OCI-LY3 (cell line): ENCODE results near the gene SLC26A11.

Experiments used
- H2AFZ ChIP-seq: fragments of 200-600, 300-600 bp; shearing (Covaris generic); 2 replicates; pipeline ENCODE4 v1.6.0; 2014; ENCODE audit warnings: antibody characterized with exemption, low read depth, low read length
- H3K27ac ChIP-seq: fragments of 200-600, 300-600 bp; sonication (generic); 2 replicates; pipeline ENCODE4 v1.5.1; 2014; ENCODE audit warnings: mild to moderate bottlenecking, low read length, moderate library complexity, mixed read lengths
- H3K27me3 ChIP-seq: fragments of 200-600, 300-600 bp; sonication (generic); 2 replicates; pipeline ENCODE4 v1.6.1; 2014; ENCODE audit warnings: low read depth, low read length, mixed read lengths
- H3K36me3 ChIP-seq: fragments of 200-600, 300-600 bp; sonication (generic); replicated peaks from 2 replicates; pipeline ENCODE3; 2014; ENCODE audit warnings: low read depth, low read length, mixed read lengths
- H3K4me1 ChIP-seq: fragments of 300-600, 200-600 bp; sonication (generic); 2 replicates; pipeline ENCODE4 v1.6.1; 2014; ENCODE audit warnings: low read length, mixed read lengths
- H3K4me2 ChIP-seq: fragments of 200-600, 300-600 bp; sonication (generic); 2 replicates; pipeline ENCODE4 v1.6.1; 2014; ENCODE audit warnings: low read length, mixed read lengths
- H3K4me3 ChIP-seq: fragments of 300-600, 200-600 bp; sonication (generic); 2 replicates; pipeline ENCODE4 v1.5.1; 2014; ENCODE audit warnings: antibody characterized with exemption, mild to moderate bottlenecking, low read length, moderate library complexity
- H3K79me2 ChIP-seq: fragments of 300-600, 200-600 bp; shearing (Covaris generic); 2 replicates; pipeline ENCODE4 v1.6.1; 2014; ENCODE audit warnings: mild to moderate bottlenecking, low read length, mixed read lengths
- H3K9ac ChIP-seq: fragments of 300-600, 200-600 bp; shearing (Covaris generic); 2 replicates; pipeline ENCODE4 v1.6.0; 2014; ENCODE audit warnings: mild to moderate bottlenecking, low read length, moderate library complexity
- H3K9me3 ChIP-seq: fragments of 200-600, 300-600 bp; shearing (Covaris generic); 2 replicates; pipeline ENCODE4 v1.6.1; 2014; ENCODE audit warnings: low read length, mixed read lengths; ENCODE audit not compliant: insufficient read depth
- H4K20me1 ChIP-seq: fragments of 200-600, 300-600 bp; sonication (generic); 2 replicates; pipeline ENCODE4 v1.6.1; 2016; ENCODE audit warnings: low read length, mixed read lengths; ENCODE audit not compliant: insufficient read depth
- CTCF ChIP-seq: fragments of 200-600, 300-600 bp; sonication (generic); IDR thresholded peaks from 2 replicates; pipeline ENCODE4 v1.5.1; 2014; ENCODE audit warnings: antibody characterized with exemption, low read length, low read depth
- EZH2phosphoT487 ChIP-seq: fragments of 200-600 bp; shearing (Covaris generic); IDR thresholded peaks from 2 replicates; pipeline ENCODE4 v1.6.1; 2018; ENCODE audit warnings: antibody characterized with exemption, mixed run types, low read depth

SLC26A11 gene

GRCh38 chr17:80270104-80270503 is 49.9 kb downstream of the SLC26A11 start:
- peaks cover 78% of the 10 kb centered on the region for H3K36me3 ChIP-seq
- no peaks in the 10 kb centered on the region for H3K27me3 ChIP-seq
- H3K9ac ChIP-seq = no peak overlapping the region
- H3K9me3 ChIP-seq = no peaks in the 10 kb centered on the region
- H3K27ac ChIP-seq = no peak overlapping the region
- no peak overlapping the region for H3K4me3 ChIP-seq
- H3K4me2 ChIP-seq = no peak overlapping the region
- H3K79me2 ChIP-seq = peaks cover 89% of the 10 kb centered on the region
- TF ChIP-seq CTCF = no peak
- peaks cover 84% of the 10 kb centered on the region for H4K20me1 ChIP-seq
- no peak overlapping the region for H2AFZ ChIP-seq
- peaks cover 10% of the 10 kb centered on the region for H3K4me1 ChIP-seq

- TF ChIP-seq EZH2phosphoT487 = no peak
- TF ChIP-seq CTCF = no peak
- no peak overlapping the region for H3K27ac ChIP-seq
- no peak overlapping the region for H3K9ac ChIP-seq
- H4K20me1 ChIP-seq = peaks cover 80% of the 10 kb centered on the region
- H3K27me3 ChIP-seq = no peaks in the 10 kb centered on the region
- peaks cover 3% of the 10 kb centered on the region for H3K4me1 ChIP-seq
- H3K79me2 ChIP-seq = peaks cover 88% of the 10 kb centered on the region
- peaks cover 73% of the 10 kb centered on the region for H3K36me3 ChIP-seq
- no peak overlapping the region for H3K4me3 ChIP-seq
- no peaks in the 10 kb centered on the region for H3K9me3 ChIP-seq
- no peak overlapping the region for H2AFZ ChIP-seq
- no peak overlapping the region for H3K4me2 ChIP-seq
These were observed 50.6 kb downstream of the SLC26A11 start for GRCh38 chr17:80270836-80271235.

GRCh38 chr17:80272366-80272765 is 52.1 kb downstream of the SLC26A11 start:
- no peaks in the 10 kb centered on the region for H3K27me3 ChIP-seq
- no peak overlapping the region for H3K27ac ChIP-seq
- H3K4me1 ChIP-seq = no peaks in the 10 kb centered on the region
- no peak overlapping the region for H3K4me3 ChIP-seq
- H3K36me3 ChIP-seq = peaks cover 65% of the 10 kb centered on the region
- H3K9ac ChIP-seq = no peak overlapping the region
- no peak for TF ChIP-seq CTCF
- no peak for TF ChIP-seq EZH2phosphoT487
- no peak overlapping the region for H2AFZ ChIP-seq
- H3K79me2 ChIP-seq = peaks cover 87% of the 10 kb centered on the region
- H4K20me1 ChIP-seq = peaks cover 78% of the 10 kb centered on the region
- H3K9me3 ChIP-seq = no peaks in the 10 kb centered on the region
- H3K4me2 ChIP-seq = no peak overlapping the region

GRCh38 chr17:80274331-80274730 is 54.1 kb downstream of the SLC26A11 start:
- Histone ChIP-seq H4K20me1 (peaks cover 78% of the 10 kb centered on the region), H3K4me1 (no peaks in the 10 kb centered on the region), H3K27ac (no peak overlapping the region), H3K9me3 (no peaks in the 10 kb centered on the region), H3K9ac (no peak overlapping the region), H2AFZ (no peak overlapping the region), H3K79me2 (peaks cover 87% of the 10 kb centered on the region), H3K36me3 (peaks cover 65% of the 10 kb centered on the region), H3K27me3 (no peaks in the 10 kb centered on the region), H3K4me2 (no peak overlapping the region), H3K4me3 (no peak overlapping the region)
- TF ChIP-seq CTCF (no peak), EZH2phosphoT487 (no peak)
